ENCODE results near the gene EFCAB10.

Gene EFCAB10

GRCh38 chr7:105611856-105612775 is 30.8 kb upstream of the EFCAB10 start:
- H3K4me1 ChIP-seq (ENCODE audit: control insufficient read depth, low read length), result no peaks in the 10 kb centered on the region
- no peak overlapping the region for H3K4me2 ChIP-seq (ENCODE audit: low read length)
- H3K36me3 ChIP-seq (ENCODE audit: control insufficient read depth, low read length), result no peaks in the 10 kb centered on the region
- no peak overlapping the region for H3K4me3 ChIP-seq (ENCODE audit: low read length)
- no peaks in the 10 kb centered on the region for H3K79me2 ChIP-seq (ENCODE audit: control insufficient read depth, low read length)
- no peak for TF ChIP-seq EZH2phosphoT487 (IDR thresholded peaks at IDR 0.05; ENCODE audit: borderline replicate concordance, low read length)
- TF ChIP-seq, protein P1, sequence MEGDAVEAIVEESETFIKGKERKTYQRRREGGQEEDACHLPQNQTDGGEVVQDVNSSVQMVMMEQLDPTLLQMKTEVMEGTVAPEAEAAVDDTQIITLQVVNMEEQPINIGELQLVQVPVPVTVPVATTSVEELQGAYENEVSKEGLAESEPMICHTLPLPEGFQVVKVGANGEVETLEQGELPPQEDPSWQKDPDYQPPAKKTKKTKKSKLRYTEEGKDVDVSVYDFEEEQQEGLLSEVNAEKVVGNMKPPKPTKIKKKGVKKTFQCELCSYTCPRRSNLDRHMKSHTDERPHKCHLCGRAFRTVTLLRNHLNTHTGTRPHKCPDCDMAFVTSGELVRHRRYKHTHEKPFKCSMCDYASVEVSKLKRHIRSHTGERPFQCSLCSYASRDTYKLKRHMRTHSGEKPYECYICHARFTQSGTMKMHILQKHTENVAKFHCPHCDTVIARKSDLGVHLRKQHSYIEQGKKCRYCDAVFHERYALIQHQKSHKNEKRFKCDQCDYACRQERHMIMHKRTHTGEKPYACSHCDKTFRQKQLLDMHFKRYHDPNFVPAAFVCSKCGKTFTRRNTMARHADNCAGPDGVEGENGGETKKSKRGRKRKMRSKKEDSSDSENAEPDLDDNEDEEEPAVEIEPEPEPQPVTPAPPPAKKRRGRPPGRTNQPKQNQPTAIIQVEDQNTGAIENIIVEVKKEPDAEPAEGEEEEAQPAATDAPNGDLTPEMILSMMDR (IDR thresholded peaks at IDR 0.05; ENCODE audit: low read depth, low read length, poor library complexity, severe bottlenecking), result no peak
- no peaks in the 10 kb centered on the region for H3K9me3 ChIP-seq (ENCODE audit: control insufficient read depth, insufficient read depth, low read length)
- no peaks in the 10 kb centered on the region for H4K20me1 ChIP-seq (ENCODE audit: control insufficient read depth, insufficient read depth, low read depth, low read length)
- no peak overlapping the region for H3K27ac ChIP-seq (ENCODE audit: low read depth, low read length)
- H3K9me2 ChIP-seq (replicated peaks; ENCODE audit: control insufficient read depth, low read length), result no peaks in the 10 kb centered on the region
- H3F3A ChIP-seq (ENCODE audit: control insufficient read depth, insufficient read depth), result no peaks in the 10 kb centered on the region
- H3K27me3 ChIP-seq (ENCODE audit: control insufficient read depth, low read length), result no peaks in the 10 kb centered on the region

GRCh38 chr7:105610165-105610930 is 29.1 kb upstream of the EFCAB10 start:
- Histone ChIP-seq H3K27ac (ENCODE audit: low read depth, low read length) (no peak overlapping the region), H3F3A (ENCODE audit: control insufficient read depth, insufficient read depth) (no peaks in the 10 kb centered on the region), H3K9me3 (ENCODE audit: control insufficient read depth, insufficient read depth, low read length) (no peaks in the 10 kb centered on the region), H3K4me1 (ENCODE audit: control insufficient read depth, low read length) (no peaks in the 10 kb centered on the region), H3K4me3 (ENCODE audit: low read length) (no peak overlapping the region), H3K27me3 (ENCODE audit: control insufficient read depth, low read length) (no peaks in the 10 kb centered on the region), H4K20me1 (ENCODE audit: control insufficient read depth, insufficient read depth, low read depth, low read length) (no peaks in the 10 kb centered on the region), H3K4me2 (ENCODE audit: low read length) (no peak overlapping the region), H3K36me3 (ENCODE audit: control insufficient read depth, low read length) (no peaks in the 10 kb centered on the region), H3K79me2 (ENCODE audit: control insufficient read depth, low read length) (no peaks in the 10 kb centered on the region), H3K9me2 (replicated peaks; ENCODE audit: control insufficient read depth, low read length) (no peaks in the 10 kb centered on the region)
- TF ChIP-seq, protein P1 (IDR thresholded peaks at IDR 0.05; ENCODE audit: low read depth, low read length, poor library complexity, severe bottlenecking), result no peak
- TF ChIP-seq EZH2phosphoT487 (IDR thresholded peaks at IDR 0.05; ENCODE audit: borderline replicate concordance, low read length), result no peak

DNA sequence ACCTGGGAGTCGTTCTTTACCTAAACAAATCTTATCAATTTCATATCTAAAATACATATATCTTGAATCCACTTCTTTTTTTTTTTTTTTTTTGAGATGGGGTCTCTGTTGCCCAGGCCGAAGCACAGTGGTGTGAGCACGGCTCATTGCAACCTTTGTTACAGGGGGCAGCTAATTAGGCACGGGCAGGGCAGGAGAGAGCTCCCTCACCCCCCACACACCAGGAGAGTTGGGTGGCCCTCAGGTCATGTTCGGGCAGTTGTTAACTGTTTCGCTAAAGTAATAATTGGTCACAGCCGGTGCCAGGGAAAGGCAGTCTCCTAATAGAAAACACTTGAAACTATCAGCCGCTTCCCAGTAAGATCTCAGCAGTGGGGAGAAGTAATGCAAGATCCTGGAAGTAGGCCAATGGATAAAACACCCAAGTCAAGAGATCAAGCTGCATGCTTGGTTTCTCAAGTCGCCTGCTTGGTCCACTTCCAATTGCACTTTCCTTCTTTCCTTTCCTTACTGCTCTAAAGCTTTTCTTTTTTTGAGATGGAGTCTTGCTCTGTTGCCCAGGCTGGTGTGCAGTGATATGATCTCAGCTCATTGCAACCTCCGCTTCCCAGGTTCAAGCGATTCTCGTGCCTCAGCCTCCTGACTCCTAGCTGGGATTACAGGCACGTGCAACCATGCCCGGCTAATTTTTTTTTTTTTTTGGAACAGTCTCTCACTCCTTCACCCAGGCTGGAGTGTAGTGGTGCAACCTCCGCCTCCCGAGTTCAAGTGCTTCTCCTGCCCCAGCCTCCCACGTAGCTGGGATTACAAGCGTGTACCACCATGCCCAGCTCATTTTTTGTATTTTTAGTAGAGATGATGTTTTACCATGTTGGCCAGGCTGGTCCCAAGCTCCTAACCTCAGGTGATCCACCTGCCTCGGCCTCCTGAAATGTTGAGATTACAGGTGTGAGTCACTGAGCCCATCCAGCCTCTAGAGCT is 21.3 kb upstream of the EFCAB10 start:
- Histone ChIP-seq H3K36me3 (ENCODE audit: control insufficient read depth, low read length) (no peaks in the 10 kb centered on the region), H3F3A (ENCODE audit: control insufficient read depth, insufficient read depth) (no peaks in the 10 kb centered on the region), H3K27ac (ENCODE audit: low read depth, low read length) (no peak overlapping the region), H3K27me3 (ENCODE audit: control insufficient read depth, low read length) (no peaks in the 10 kb centered on the region), H3K79me2 (ENCODE audit: control insufficient read depth, low read length) (no peaks in the 10 kb centered on the region), H3K9me3 (ENCODE audit: control insufficient read depth, insufficient read depth, low read length) (no peaks in the 10 kb centered on the region), H4K20me1 (ENCODE audit: control insufficient read depth, insufficient read depth, low read depth, low read length) (no peaks in the 10 kb centered on the region), H3K9me2 (replicated peaks; ENCODE audit: control insufficient read depth, low read length) (no peaks in the 10 kb centered on the region), H3K4me2 (ENCODE audit: low read length) (no peak overlapping the region), H3K4me1 (ENCODE audit: control insufficient read depth, low read length) (no peaks in the 10 kb centered on the region), H3K4me3 (ENCODE audit: low read length) (no peak overlapping the region)
- TF ChIP-seq, protein P1 (IDR thresholded peaks at IDR 0.05; ENCODE audit: low read depth, low read length, poor library complexity, severe bottlenecking), result no peak
- no peak for TF ChIP-seq EZH2phosphoT487 (IDR thresholded peaks at IDR 0.05; ENCODE audit: borderline replicate concordance, low read length)

Data from DOHH2 (cell line).